Body of pancreas (tissue), 4 donors: ENCODE measurements around the gene ZPBP. TPM values are rescaled to one million over a fixed set of nuclear protein-coding genes. Genes with fewer than 3 reads are reported as not detected.
A peak's percentile ranks its signal among the peaks of the same experiment; 100 is the strongest.

Experiments used
- ATAC-seq: fragments of 150-250 bp; one replicate; pipeline ENCODE4 v1.9.1; 2016
- DNase-seq, 4 donors: peaks; one replicate each; pipeline ENCODE4 v3.0.0-alpha.2; 2019
- H3K27ac ChIP-seq, 4 donors: fragments of 200-600 bp; sonication (generic); 1 replicate in 3 of 4; 2 replicates in 1 of 4; pipeline versions ENCODE4 v1.5.1 to v1.6.1; 2016 to 2019; ENCODE audit warnings: mild to moderate bottlenecking in 1 of 4, mixed read lengths in 1 of 4, moderate library complexity in 1 of 4
- H3K27me3 ChIP-seq, 2 donors: fragments of 200-600 bp; sonication (generic); one replicate each; pipeline ENCODE4 v1.6.0; 2016; ENCODE audit warnings: mild to moderate bottlenecking in 1 of 2
- H3K36me3 ChIP-seq, 2 donors: fragments of 200-600 bp; sonication (generic); replicated peaks in 1 of 2; 2 replicates each; pipeline ENCODE4 v1.5.1; 2016; ENCODE audit warnings: low read depth in 2 of 2; ENCODE audit not compliant: insufficient read depth in 1 of 2
- H3K4me1 ChIP-seq: fragments of 200-600 bp; sonication (generic); one replicate; pipeline ENCODE4 v1.6.0; 2016
- H3K4me3 ChIP-seq, 2 donors: fragments of 200-600 bp; sonication (generic); 1 replicate in 1 of 2; 2 replicates in 1 of 2; pipeline ENCODE4 v1.5.1; 2016 to 2019
- H3K9me3 ChIP-seq, 3 donors: fragments of 200-600 bp; sonication (generic); 1 replicate in 2 of 3; 2 replicates in 1 of 3; pipeline ENCODE4 v1.5.1; 2016
- POLR2A ChIP-seq, 3 donors: fragments of 450-650 bp; IDR thresholded peaks; one replicate each; pipeline ENCODE4 v1.6.1; 2016; ENCODE audit warnings: antibody characterized with exemption in 3 of 3, mild to moderate bottlenecking in 2 of 3
- WGBS, 2 donors: methylation state at CpG; one replicate each; pipeline ENCODE4 v1.1.5; 2017; 5-methylcytosine and 5-hydroxymethylcytosine counted together
- intact Hi-C: fragments of 100-400 bp; cut with DNase I; formaldehyde crosslinking; loops from one replicate; pipeline ENCODE4 v1.15.1; 2023
- total RNA-seq, 2 donors: library from RNA; depleted of rRNA; stranded (reverse); fragments of >200 nt; gene quantifications; one replicate each; pipeline ENCODE4 v1.1.0, GENCODE V29; 2016
- TF ChIP-seq, protein P1 (sequence below), 7 experiments: fragments of 450-650 bp in 4 of 7; fragments of 200-600 bp in 3 of 7; sonication (generic) in 3 of 7; IDR thresholded peaks; one replicate each; pipeline ENCODE4 v1.5.1; 2016 to 2019; ENCODE audit warnings: antibody characterized with exemption in 7 of 7

Gene ZPBP, protein sequence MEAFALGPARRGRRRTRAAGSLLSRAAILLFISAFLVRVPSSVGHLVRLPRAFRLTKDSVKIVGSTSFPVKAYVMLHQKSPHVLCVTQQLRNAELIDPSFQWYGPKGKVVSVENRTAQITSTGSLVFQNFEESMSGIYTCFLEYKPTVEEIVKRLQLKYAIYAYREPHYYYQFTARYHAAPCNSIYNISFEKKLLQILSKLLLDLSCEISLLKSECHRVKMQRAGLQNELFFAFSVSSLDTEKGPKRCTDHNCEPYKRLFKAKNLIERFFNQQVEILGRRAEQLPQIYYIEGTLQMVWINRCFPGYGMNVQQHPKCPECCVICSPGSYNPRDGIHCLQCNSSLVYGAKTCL
- total RNA-seq = not detected

DNA sequence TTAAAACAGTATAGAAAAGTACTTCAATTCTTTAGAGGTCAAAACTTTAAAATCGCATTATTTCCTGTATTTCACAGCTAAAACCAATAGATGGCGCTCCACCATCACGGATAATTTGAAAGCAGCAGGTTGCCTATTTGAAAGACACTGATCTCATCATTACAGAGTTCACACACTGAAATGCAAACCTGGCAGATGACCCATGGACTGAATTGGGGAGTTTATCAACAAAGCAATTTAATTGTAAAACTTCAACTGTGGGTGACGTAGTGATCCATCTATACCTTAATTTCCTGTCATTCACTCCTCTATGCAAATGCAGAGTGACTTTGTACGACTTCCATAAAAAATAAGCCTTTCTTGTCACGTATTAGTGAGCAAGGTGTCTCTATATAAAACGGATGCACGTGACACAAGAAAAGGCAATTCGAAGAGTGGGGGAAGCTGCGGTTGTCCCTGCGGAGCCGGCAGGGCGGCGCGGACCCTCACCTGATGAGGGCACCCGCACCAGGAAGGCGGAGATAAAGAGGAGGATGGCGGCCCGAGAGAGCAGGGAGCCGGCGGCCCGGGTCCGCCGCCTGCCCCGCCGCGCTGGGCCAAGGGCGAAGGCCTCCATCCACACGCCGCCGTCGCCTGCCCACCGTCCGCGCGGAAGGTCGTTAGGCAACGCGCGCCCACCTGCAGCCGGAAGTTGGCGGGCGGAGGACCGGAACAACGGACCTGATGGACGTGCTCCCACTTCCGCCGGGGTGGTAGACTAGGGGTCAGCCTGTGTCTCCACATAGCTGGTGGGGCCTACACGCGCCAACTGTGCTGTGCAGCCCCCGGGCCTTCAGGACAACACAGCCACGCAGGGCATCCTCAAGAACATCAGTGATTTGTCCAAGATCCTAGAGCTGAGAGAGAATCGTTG is at the start of gene ZPBP:
TSS of gene ZPBP (minus strand) at position 668 of the 913 bp plus-strand sequence. CDS start at position 616, 52 bp downstream.
- peak; percentile 76 for ATAC-seq
- Histone ChIP-seq H3K27ac (peak within 1 kb of the TSS in 3 of 4 donors; percentile 10 to 47 (median 35)), H3K4me1 (peaks cover 10% of the 10 kb centered on the region), H3K9me3 (no peaks in the 10 kb centered on the region), H3K4me3 (peak within 1 kb of the TSS; percentile 2 to 81), H3K36me3 (no peaks in the 10 kb centered on the region), H3K27me3 (no peaks in the 10 kb centered on the region)
- no peak for TF ChIP-seq POLR2A (IDR thresholded peaks at IDR 0.05)
- TF ChIP-seq, protein P1, sequence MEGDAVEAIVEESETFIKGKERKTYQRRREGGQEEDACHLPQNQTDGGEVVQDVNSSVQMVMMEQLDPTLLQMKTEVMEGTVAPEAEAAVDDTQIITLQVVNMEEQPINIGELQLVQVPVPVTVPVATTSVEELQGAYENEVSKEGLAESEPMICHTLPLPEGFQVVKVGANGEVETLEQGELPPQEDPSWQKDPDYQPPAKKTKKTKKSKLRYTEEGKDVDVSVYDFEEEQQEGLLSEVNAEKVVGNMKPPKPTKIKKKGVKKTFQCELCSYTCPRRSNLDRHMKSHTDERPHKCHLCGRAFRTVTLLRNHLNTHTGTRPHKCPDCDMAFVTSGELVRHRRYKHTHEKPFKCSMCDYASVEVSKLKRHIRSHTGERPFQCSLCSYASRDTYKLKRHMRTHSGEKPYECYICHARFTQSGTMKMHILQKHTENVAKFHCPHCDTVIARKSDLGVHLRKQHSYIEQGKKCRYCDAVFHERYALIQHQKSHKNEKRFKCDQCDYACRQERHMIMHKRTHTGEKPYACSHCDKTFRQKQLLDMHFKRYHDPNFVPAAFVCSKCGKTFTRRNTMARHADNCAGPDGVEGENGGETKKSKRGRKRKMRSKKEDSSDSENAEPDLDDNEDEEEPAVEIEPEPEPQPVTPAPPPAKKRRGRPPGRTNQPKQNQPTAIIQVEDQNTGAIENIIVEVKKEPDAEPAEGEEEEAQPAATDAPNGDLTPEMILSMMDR (IDR thresholded peaks at IDR 0.05) = peak; percentile 54 to 84 (median 75)
- intact Hi-C loops = loop anchor here (10.0 kb wide), 1 partner anchor 322 kb away; no protein-coding TSS in a partner anchor
- 11 to 19% methylated on average over 34 to 53 of the region's 53 CpGs for WGBS, 2 donors
- DNase-seq = peak; percentile 39 to 48 (median 44)

DNA sequence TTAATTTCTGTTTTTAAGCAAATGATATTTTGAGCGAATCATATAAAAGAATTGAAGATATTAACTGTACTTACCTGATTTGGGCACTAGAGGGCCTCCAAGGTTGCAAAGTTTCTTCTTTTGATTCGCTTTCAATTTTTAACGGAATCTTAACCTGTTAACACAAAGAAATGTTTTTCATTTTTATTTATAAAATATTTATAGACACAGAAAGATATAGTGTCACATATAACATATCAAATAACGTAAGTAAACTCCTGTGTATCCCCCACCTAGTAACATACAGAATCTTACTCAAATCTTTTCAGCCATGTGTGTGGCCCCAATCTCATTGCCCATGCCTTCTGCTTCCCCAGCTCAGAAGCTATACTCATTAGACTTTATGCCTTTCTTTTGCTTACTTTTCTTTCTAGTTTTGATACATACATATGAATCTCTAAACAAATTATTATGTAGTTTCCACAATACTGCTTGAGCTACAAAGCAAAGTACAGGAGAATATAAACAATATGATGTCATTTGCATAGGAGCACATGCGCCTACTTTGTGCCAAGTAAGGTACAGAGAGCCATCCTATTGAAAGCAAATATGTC is 49.5 kb upstream of the ZPBP start:
- intact Hi-C loops = no loop called here
- peak in 1 of 4 donors; percentile 16 for DNase-seq
- TF ChIP-seq, protein P1 (IDR thresholded peaks at IDR 0.05) = peak; percentile 24 to 71 (median 64)
- TF ChIP-seq POLR2A (IDR thresholded peaks at IDR 0.05) = no peak
- Histone ChIP-seq H3K4me3 (no peak overlapping the region), H3K27ac (no peak overlapping the region), H3K27me3 (no peaks in the 10 kb centered on the region), H3K4me1 (no peaks in the 10 kb centered on the region), H3K9me3 (no peaks in the 10 kb centered on the region), H3K36me3 (no peaks in the 10 kb centered on the region)
- ATAC-seq = no peak
- WGBS, 2 donors = 15 to 21% methylated on average over 5 of the region's 5 CpGs

DNA sequence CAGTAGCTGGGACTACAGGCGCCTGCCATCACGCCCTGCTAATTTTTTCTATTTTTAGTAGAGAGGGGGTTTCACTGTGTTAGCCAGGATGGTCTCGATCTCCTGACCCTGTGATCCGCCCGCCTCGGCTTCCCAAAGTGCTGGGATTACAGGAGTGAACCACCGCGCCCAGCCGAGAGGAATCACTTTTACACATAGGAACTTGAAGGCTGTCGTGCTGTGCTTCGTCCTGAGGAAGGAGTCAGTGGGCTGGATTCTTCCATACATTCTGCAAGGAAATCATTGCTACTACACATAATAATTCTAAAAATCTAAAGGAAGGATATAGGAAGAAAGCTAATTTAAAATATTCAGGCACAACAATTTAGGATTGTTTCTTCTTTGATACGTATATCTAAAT is 48.8 kb upstream of the ZPBP start:
- no peak overlapping the region for H3K27ac ChIP-seq
- DNase-seq = no peak
- intact Hi-C loops = no loop called here

DNA sequence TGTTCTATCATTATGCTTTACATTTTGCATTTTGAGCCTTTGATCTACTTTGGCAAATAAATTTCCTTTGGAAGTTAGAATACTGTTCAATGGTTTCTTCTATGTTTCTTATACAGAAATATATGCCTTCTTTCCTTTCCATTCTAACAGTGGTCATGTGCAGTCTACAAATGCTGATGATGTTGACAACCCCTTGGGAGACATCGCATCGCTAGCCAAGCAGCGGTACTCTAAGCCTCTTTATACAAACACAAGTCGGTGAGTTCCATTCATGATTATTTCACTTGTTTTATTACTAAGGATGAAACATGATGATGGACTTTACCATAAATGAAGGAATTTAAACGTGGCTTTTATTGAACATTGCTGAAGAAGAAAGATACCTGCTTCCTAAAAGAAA is 48.1 kb upstream of the ZPBP start:
- WGBS, 2 donors = 65 to 74% methylated on average over 5 of the region's 5 CpGs
- Histone ChIP-seq H3K4me3 (no peak overlapping the region), H3K27me3 (no peaks in the 10 kb centered on the region), H3K27ac (no peak overlapping the region), H3K36me3 (no peaks in the 10 kb centered on the region), H3K4me1 (no peaks in the 10 kb centered on the region), H3K9me3 (no peaks in the 10 kb centered on the region)
- no peak for TF ChIP-seq POLR2A (IDR thresholded peaks at IDR 0.05)
- TF ChIP-seq, protein P1 (IDR thresholded peaks at IDR 0.05) = no peak
- no peak for ATAC-seq
- no peak for DNase-seq
- intact Hi-C loops = no loop called here

More for the DNA sequence above, 48.8 kb upstream of the ZPBP start:
- Histone ChIP-seq H3K9me3 (no peaks in the 10 kb centered on the region), H3K27me3 (no peaks in the 10 kb centered on the region), H3K4me3 (no peak overlapping the region), H3K4me1 (no peaks in the 10 kb centered on the region), H3K36me3 (no peaks in the 10 kb centered on the region)
- 59 to 60% methylated on average over 12 of the region's 12 CpGs for WGBS, 2 donors
- TF ChIP-seq, protein P1 (IDR thresholded peaks at IDR 0.05) = no peak
- no peak for TF ChIP-seq POLR2A (IDR thresholded peaks at IDR 0.05)
- no peak for ATAC-seq
